Loucy (cell line): ENCODE measurements around the gene POU3F1.

Experiments used
- H2AFZ ChIP-seq: fragments of 200-600 bp; sonication (generic); 2 replicates; pipeline ENCODE4 v1.6.0; 2016; ENCODE audit warnings: antibody characterized with exemption, mild to moderate bottlenecking, low read length, moderate library complexity
- H3F3A ChIP-seq: fragments of 200-600 bp; 2 replicates; pipeline ENCODE4 v1.6.0; 2016; ENCODE audit warnings: antibody characterized with exemption, low read depth, mild to moderate bottlenecking
- H3K27me3 ChIP-seq: fragments of 200-600 bp; sonication (generic); 2 replicates; pipeline ENCODE4 v1.6.1; 2014; ENCODE audit warnings: low read length, mild to moderate bottlenecking; ENCODE audit not compliant: insufficient read depth, poor library complexity, severe bottlenecking
- H3K36me3 ChIP-seq: fragments of 200-600 bp; sonication (generic); 2 replicates; pipeline ENCODE4 v1.6.1; 2016; ENCODE audit warnings: low read length; ENCODE audit not compliant: insufficient read depth
- H3K4me1 ChIP-seq: fragments of 200-600 bp; sonication (generic); 2 replicates; pipeline ENCODE4 v1.5.1; 2014; ENCODE audit warnings: low read length, mild to moderate bottlenecking; ENCODE audit not compliant: insufficient read depth, poor library complexity, severe bottlenecking
- H3K4me2 ChIP-seq: fragments of 200-600 bp; sonication (generic); 2 replicates; pipeline ENCODE4 v1.6.0; 2014; ENCODE audit warnings: antibody characterized with exemption, low read length, low read depth, mild to moderate bottlenecking; ENCODE audit not compliant: poor library complexity, severe bottlenecking
- H3K4me3 ChIP-seq: fragments of 200-600 bp; sonication (generic); 2 replicates; pipeline ENCODE4 v1.5.1; 2014; ENCODE audit warnings: low read length, mild to moderate bottlenecking, mixed read lengths; ENCODE audit not compliant: poor library complexity, severe bottlenecking
- H3K79me2 ChIP-seq: fragments of 200-600 bp; sonication (generic); 2 replicates; pipeline ENCODE4 v1.6.1; 2014; ENCODE audit warnings: low read length; ENCODE audit not compliant: insufficient read depth
- H3K9ac ChIP-seq: fragments of 200-600 bp; sonication (generic); 2 replicates; pipeline ENCODE4 v1.6.0; 2014; ENCODE audit warnings: mild to moderate bottlenecking, low read depth, low read length, moderate library complexity; ENCODE audit not compliant: poor library complexity, severe bottlenecking
- H3K9me2 ChIP-seq: fragments of 200-600 bp; sonication (generic); replicated peaks from 2 replicates; pipeline ENCODE4 v1.6.1; 2016; ENCODE audit warnings: low read depth, low read length, mixed read lengths
- H3K9me3 ChIP-seq: fragments of 200-600 bp; sonication (generic); 2 replicates; pipeline ENCODE4 v1.6.1; 2014; ENCODE audit warnings: mild to moderate bottlenecking, antibody characterized with exemption, low read length, low read depth; ENCODE audit not compliant: insufficient read depth
- H4K20me1 ChIP-seq: fragments of 200-600 bp; sonication (generic); 2 replicates; pipeline ENCODE4 v1.6.0; 2014; ENCODE audit warnings: antibody characterized with exemption, low read length, mild to moderate bottlenecking; ENCODE audit not compliant: insufficient read depth, poor library complexity, severe bottlenecking
- CTCF ChIP-seq: fragments of 200-600 bp; sonication (generic); conservative IDR thresholded peaks from 2 replicates; pipeline ENCODE4 v1.5.1; 2014; ENCODE audit warnings: mild to moderate bottlenecking, antibody characterized with exemption, low read length
- EZH2phosphoT487 ChIP-seq: fragments of 200-600 bp; IDR thresholded peaks from 2 replicates; pipeline ENCODE4 v1.6.1; 2018; ENCODE audit warnings: antibody characterized with exemption, mild to moderate bottlenecking, moderate library complexity, borderline replicate concordance

The POU3F1 gene

GRCh38 chr1:38000233-38000528 is 46.4 kb downstream of the POU3F1 start:
- Histone ChIP-seq H3K4me2 (peak overlapping the region; percentile 97), H3F3A (no peaks in the 10 kb centered on the region), H3K27me3 (no peaks in the 10 kb centered on the region), H3K79me2 (peaks cover 62% of the 10 kb centered on the region; the same call in 1 of the 2 replicates), H3K4me3 (peak overlapping the region; percentile 70), H4K20me1 (peaks cover 4% of the 10 kb centered on the region), H3K9ac (peak overlapping the region; percentile 76), H3K9me3 (no peaks in the 10 kb centered on the region), H3K36me3 (peaks cover 3% of the 10 kb centered on the region; the same call in 1 of the 2 replicates), H3K4me1 (peaks cover 53% of the 10 kb centered on the region), H2AFZ (no peak overlapping the region), H3K9me2 (no peaks in the 10 kb centered on the region)
- TF ChIP-seq EZH2phosphoT487 (no peak), CTCF (no peak)

- peaks cover 59% of the 10 kb centered on the region; the same call in 1 of the 2 replicates for H3K79me2 ChIP-seq
- H4K20me1 ChIP-seq = peaks cover 4% of the 10 kb centered on the region
- peak overlapping the region; percentile 70 for H3K4me3 ChIP-seq
- TF ChIP-seq EZH2phosphoT487 (no peak), CTCF (no peak)
- H3K36me3 ChIP-seq = peaks cover 5% of the 10 kb centered on the region; the same call in 1 of the 2 replicates
- no peaks in the 10 kb centered on the region for H3K9me2 ChIP-seq
- H3K27me3 ChIP-seq = no peaks in the 10 kb centered on the region
- H3K9ac ChIP-seq = peak overlapping the region; percentile 76
- no peaks in the 10 kb centered on the region for H3F3A ChIP-seq
- H2AFZ ChIP-seq = no peak overlapping the region
- H3K9me3 ChIP-seq = no peaks in the 10 kb centered on the region
- H3K4me1 ChIP-seq = peaks cover 53% of the 10 kb centered on the region
- H3K4me2 ChIP-seq = peak overlapping the region; percentile 97
These were observed 47.0 kb downstream of the POU3F1 start for GRCh38 chr1:37999430-38000232.

GRCh38 chr1:37998913-37999429 is 47.6 kb downstream of the POU3F1 start:
- H3K36me3 ChIP-seq = peaks cover 5% of the 10 kb centered on the region; the same call in 1 of the 2 replicates
- peak overlapping the region; percentile 70 for H3K4me3 ChIP-seq
- no peaks in the 10 kb centered on the region for H3K27me3 ChIP-seq
- H3K4me2 ChIP-seq = peak overlapping the region; percentile 97
- H2AFZ ChIP-seq = no peak overlapping the region
- H3K9ac ChIP-seq = peak overlapping the region; percentile 76
- H3K4me1 ChIP-seq = peaks cover 49% of the 10 kb centered on the region
- TF ChIP-seq CTCF (no peak), EZH2phosphoT487 (no peak)
- no peaks in the 10 kb centered on the region for H3K9me3 ChIP-seq
- no peaks in the 10 kb centered on the region for H3K9me2 ChIP-seq
- peaks cover 4% of the 10 kb centered on the region for H4K20me1 ChIP-seq
- no peaks in the 10 kb centered on the region for H3F3A ChIP-seq
- peaks cover 52% of the 10 kb centered on the region; the same call in 1 of the 2 replicates for H3K79me2 ChIP-seq
